ENCODE measurements around the gene PIAS1. TPM values are rescaled to one million over a fixed set of nuclear protein-coding genes. Genes with fewer than 3 reads are reported as not detected.

PIAS1 gene
- total RNA-seq, 1 donor from 2014 or later, result 18.8 TPM

DNA sequence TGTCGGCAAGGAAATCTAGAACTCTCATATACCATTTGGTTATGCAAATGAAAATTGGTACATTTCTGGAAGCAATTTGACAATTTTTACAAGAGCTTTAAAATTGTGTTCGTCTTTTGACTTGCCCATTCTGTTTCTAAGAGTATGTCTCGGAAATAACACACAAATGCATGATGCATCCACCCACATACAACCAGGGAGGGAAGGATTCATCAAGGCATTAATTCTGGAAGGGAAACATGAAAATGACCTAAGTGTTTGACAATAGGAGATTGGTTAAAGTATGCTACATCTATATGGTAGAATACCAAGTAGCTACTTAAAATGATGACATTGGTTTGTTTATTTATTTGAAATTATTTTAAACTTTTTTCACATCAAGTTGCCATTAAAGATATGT, 58.6 kb downstream of the PIAS1 start:
- FAIRE-seq, result no peak
- no peak for DNase-seq (ENCODE audit: low spot score in 2 of 2)

DNA sequence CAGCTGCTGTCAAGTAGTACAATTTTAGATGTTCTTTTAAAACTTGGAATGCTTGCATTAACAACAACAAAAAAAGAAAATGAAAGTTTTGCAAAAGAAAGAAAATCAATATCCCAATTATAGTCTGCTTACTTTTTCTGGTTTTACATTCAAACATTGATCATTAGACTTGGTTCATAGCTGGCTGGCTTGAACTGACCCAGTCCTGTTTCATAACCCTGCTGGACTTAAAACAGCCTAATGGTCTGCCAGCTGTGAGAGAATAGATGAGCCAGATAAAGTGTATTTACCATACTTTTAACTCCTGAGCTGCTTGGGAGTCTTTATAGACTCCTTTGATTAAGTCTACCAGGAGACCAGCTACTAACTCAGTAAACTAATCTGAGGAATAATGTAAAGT, 59.2 kb downstream of the PIAS1 start:
- DNase-seq (ENCODE audit: low spot score in 2 of 2), result no peak
- no peak for FAIRE-seq

DNA sequence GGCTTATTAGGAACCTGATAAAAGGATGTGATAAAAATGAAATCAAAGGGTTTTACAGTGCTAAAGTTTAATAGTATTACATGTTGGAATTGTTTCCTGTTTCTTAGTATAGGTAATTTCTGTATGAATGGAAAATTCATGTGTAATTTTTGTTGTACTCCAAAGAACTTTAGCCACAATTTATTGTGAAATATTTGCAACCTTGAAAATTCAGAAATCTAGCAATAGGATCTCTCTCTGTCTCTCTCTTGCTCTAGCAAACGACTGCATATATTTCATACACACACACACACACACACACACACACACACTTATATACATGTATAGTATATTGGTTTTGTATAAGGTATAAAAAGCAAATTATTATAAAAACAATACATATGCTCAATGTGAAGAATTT, 59.6 kb downstream of the PIAS1 start:
- DNase-seq (ENCODE audit: low spot score in 2 of 2) (no peak), FAIRE-seq (no peak)

DNA sequence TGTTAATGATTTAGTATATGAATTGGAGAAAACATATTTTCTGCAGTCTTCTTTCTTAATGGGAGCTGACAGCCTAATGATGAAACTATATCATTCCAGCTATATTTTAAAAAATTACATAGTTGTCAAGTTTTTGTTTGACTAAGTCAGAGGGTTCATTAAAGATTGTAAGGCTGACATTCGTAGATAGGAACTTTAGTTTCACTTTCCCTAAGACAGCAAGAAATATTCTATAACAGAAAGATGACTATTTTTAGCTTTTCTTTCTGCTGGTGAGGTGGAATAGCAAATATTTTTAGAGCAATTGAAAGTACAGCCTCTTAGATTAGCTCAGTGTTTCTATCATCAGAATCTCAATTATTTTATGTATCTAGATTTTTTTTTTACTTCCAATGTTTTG, 60.2 kb downstream of the PIAS1 start:
- FAIRE-seq, result peak; percentile 6
- DNase-seq (ENCODE audit: low spot score in 2 of 2), result peak in 1 of 2 donors; percentile 8

DNA sequence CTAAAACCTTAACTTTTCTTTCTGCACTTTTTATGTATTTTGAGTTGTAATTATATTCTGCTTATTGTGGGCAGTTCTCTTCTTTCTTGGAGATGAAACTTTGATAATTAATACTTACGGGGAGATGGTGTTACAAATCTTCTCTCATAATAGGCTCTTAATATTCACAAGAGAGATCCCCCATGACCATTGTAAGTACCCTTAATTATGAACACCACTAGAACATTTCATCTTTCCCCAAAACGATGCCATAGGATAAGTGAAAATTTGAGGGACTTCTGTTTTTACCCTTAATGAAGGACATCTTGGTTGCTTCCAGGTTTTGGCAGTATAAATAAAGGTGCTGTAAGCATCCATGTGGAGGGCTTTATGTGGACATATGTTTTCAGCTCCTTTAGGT, 60.7 kb downstream of the PIAS1 start:
- DNase-seq (ENCODE audit: low spot score in 2 of 2) (no peak), FAIRE-seq (no peak)

DNA sequence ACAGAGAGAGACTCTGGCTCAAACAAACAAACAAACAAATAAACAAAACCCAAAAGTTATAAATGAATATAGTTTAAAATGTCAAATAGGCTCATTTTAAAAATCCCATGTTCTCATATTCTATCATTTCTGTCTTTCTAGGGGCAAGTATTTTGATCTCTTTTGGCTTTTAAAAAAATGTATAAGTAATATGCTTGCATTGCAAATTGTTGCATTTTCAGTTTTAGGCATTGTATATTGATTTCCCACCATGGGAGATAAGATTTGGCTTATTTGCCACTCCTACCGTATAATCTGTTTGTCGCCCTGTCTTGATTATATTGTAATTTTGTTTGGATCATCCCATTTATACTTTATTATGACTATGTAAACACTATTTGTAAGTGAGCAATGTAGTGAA, 70.6 kb downstream of the PIAS1 start:
- no peak for FAIRE-seq
- DNase-seq (ENCODE audit: low spot score in 2 of 2), result no peak

DNA sequence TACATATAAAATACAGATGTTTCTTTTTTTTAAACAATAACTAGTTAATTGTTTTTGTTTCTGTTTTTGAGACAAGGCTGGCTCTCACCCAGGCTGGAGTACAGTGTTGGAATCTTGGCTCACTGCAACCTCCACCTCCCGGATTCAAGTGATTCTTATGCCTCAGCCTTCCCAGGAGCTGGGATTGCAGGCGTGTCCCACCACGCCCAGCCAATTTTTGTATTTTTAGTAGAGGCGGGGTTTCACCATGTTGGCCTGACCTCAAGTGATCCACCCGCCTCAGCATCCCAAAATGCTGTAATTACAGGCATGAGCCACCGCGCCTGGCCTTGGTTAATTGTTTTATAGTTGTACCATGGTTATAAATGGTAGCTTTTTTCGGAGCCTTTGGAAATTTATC, 72.3 kb downstream of the PIAS1 start:
- DNase-seq (ENCODE audit: low spot score in 2 of 2) (no peak), FAIRE-seq (no peak)

DNA sequence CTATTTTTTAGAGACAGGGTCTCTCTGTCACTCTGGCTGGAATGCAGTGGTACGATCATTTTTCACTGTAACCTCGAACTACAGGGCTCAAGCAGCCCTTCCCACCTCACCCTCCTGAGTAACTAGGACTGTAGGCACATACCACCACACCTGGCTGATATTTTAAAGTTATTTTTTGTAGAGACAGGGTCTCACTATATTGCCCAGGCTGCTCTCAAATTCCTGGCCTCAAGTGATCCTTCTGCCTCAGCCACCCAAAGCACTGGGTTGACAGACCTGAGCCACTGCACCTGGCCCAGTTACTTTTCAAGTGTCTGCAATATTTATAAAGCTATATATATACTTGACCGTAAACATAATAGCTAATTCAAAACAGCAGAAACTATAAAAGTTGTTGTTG, 75.0 kb downstream of the PIAS1 start:
- no peak for DNase-seq (ENCODE audit: low spot score in 2 of 2)
- FAIRE-seq, result no peak

DNA sequence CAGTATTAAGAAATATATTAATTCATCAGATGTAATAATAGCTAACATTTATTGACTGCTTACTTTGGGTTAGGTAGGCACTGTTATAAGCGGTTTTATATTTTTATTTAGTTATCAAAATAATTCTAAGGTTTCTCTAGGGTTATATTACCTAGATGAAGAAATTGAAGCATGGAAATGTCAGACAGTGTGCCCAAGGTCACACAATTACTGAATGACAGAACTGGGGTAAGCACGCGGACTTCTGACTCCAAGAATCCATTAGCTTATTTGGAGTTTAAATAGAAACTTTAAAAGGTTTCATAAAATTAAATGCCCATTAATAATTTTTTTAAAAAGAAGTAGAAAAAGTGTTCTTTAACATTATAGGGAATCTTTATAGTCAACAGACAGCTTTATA, 76.7 kb downstream of the PIAS1 start:
- FAIRE-seq (no peak), DNase-seq (ENCODE audit: low spot score in 2 of 2) (no peak)

DNA sequence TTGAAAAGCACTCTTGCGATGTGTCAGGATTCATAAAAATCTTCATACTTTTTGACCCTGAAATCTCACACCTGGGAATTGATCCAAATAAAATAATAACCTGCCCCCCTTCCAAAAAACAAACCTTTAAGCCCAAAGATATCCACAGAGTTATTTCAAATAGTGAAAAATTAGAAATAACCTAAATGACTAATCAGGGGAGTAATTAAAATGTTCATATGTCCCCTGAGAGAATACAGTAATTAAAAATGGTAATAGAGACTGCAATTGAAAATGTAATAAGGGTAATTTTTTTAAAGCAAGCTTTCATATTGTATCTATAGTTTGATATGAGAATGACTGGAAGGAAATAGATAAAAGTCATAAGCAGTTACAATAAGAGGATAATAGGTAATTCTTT, 83.0 kb downstream of the PIAS1 start:
- FAIRE-seq, result no peak
- no peak for DNase-seq (ENCODE audit: low spot score in 2 of 2)

DNA sequence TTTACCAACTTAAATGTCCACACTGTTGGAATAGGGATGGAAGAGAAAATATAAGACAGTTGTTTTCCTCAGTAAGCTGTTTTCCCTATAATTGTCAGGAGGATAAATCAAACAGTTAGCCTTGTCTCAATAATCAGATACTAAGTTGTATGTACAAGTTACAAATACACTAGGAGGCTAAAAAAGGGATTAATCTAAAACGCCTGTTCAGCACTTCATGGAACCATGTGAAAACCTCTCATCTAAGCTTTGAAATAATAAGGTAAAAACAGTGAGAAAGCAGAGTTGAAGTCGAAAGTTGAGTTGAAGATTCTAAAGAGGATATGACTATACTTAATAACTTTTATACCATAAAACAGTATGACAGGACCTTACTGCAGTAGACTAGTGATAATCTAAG, 89.0 kb downstream of the PIAS1 start:
- no peak for FAIRE-seq
- no peak for DNase-seq (ENCODE audit: low spot score in 2 of 2)

DNA sequence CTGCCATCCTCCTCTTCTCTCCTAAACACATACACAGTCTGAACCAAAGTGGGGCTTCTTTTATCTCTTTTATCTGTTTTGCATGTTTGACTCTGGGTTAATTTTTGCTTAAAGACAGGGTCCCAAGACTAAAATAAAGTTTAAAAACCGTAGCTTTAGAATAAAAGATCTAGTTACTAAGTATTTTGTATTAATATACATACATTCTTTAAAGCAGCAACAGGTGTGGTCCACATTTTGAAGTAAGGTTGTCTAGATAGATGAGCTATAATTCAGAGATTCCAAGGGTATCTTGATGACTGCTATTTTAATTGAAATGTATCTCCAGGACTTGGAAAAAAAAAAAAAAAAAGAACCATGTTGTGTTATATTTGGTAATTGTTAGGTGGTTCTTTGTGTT, 89.7 kb downstream of the PIAS1 start:
- no peak for DNase-seq (ENCODE audit: low spot score in 2 of 2)
- no peak for FAIRE-seq

DNA sequence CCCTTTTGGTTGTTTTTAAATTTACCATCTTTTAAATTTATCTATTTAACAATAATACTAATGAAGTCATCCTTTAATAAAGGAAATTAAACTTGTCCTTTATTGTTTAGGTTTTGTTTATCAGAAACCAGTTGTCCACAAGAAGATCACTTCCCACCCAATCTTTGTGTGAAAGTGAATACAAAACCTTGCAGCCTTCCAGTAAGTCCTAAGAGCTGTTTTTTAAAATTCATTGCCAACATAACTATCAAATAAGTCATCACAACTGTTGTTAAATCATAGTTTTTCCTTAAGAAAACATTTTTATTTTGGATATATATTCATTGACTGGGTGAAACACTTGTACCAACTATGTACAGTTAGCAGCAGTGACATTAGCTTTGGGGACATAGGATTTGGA, 91.6 kb downstream of the PIAS1 start:
- no peak for FAIRE-seq
- no peak for DNase-seq (ENCODE audit: low spot score in 2 of 2)

DNA sequence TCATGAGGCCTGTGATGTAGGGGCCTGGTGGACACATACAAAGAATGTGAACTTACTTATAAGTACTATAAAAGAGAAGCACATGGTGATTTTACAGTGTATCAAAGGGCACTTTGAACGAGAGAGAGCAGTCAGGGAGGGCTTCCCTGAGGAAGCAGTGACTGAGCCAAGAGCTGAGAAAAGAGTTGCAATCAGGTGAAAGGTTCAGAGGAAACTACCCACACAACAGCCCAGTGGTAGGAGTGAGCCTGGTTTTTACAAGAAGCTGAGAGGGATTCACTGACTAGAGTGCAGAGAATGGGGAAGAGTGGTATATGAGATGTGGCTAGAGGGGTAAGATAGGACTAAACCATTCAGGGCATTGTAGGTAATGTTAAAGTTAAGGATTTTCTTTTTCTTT, 93.9 kb downstream of the PIAS1 start:
- FAIRE-seq (no peak), DNase-seq (ENCODE audit: low spot score in 2 of 2) (no peak)

DNA sequence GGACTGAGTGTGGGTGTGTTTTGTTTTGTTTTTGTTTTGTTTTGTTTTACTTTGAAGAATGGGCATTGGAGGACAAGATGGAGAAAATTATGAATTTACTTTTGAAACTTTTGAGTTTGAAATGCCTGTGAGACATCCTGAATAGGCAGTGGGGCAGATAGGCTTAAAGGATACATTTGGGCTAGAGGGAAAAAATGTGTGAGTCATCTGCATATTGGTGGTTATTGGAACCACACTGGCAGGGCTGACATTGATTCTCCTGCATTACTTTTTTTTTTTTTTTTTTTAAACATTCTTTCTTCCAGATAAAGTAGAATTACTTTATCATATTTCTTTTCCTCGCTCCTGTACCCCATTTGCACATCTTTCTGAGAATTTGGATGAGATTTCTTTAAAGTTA, 94.9 kb downstream of the PIAS1 start:
- DNase-seq (ENCODE audit: low spot score in 2 of 2) (no peak), FAIRE-seq (no peak)

DNA sequence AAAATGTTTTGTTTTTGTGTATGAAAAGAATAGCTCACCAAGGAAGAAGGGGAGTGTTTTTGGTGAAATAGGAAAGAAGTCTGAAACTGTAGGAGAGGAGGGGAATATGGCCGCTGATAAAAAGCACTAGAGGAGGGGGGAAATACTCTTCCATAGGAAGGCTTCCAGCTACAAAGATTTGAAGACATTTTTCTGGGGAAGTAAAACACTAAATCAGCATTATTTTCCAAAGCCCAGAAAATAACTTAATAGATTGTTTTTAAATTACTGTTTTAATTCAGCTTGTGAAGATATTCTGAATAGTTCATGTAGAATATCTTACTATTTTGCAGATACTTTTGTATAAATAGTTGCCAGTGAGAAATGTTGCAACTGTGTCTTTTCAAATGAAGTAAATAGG, 96.1 kb downstream of the PIAS1 start:
- no peak for FAIRE-seq
- no peak for DNase-seq (ENCODE audit: low spot score in 2 of 2)

DNA sequence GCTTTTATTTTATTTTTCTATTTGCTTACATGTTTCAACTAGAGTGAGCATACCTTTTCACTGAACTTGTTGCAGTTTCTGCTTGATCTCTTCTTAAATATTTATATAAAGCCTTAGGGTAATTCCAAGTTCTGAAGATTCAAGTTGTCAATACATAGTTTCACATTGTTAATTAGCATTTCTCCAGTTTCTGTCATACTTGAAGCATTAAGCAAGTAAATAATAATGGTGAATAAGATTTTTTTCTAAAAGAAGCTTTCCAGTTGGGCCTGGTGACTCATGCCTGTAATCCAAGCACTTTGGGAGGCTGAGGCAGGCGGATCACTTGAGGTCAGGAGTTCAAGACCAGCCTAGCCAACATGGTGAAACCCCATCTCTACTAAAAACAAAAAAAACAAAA, 97.2 kb downstream of the PIAS1 start:
- DNase-seq (ENCODE audit: low spot score in 2 of 2), result no peak
- no peak for FAIRE-seq

DNA sequence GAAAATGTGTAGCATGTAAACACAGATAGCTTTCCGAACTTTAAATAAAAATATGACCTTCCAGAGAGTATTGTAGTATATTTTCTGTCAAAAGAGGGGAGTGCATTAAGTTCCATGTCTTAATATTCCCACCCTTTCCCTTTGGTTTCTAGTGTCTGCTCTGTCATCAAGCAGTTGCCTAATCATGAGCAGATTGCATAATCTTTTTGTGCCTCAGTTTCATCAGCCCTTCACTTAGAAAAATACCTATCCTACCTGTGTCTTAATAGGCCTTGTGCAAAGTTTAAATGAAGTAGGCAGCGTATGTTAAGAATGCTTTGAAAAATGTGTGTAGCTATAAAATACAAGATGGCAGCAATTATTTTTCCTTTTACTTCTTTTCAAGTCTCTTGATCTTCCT, 98.2 kb downstream of the PIAS1 start:
- FAIRE-seq, result no peak
- no peak for DNase-seq (ENCODE audit: low spot score in 2 of 2)

DNA sequence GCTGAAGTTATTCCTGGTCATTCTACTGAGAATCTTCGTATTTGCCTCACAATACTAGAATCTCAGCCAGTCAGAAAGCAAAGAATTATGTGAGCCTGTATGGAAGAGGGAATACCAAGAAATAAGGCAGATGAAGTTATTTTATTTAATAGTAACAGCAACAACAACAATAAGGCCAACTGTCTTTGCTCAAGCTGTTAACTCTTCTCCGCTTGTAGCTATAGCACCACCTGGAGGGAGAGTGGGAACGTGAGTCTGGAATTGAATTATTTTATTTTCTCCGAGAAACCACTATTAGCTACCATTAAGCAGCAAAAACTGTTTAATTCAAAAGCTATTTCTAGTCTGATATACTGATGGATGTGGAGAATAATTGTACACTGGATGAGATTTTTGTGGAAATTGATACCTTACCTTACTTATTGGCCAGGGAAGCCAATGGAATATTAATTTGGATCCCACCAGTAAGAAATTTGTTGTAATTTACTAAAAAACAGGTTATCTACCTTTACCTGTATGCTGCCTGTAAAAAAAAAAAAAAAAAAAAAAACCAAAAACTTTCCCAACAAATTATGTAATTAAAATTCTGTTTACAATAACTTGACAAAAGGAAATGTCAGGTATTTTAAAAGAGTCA, 100.9 kb downstream of the PIAS1 start:
- FAIRE-seq (peak; percentile 64), DNase-seq (ENCODE audit: low spot score in 2 of 2) (peak in 1 of 2 donors; percentile 10)

DNA sequence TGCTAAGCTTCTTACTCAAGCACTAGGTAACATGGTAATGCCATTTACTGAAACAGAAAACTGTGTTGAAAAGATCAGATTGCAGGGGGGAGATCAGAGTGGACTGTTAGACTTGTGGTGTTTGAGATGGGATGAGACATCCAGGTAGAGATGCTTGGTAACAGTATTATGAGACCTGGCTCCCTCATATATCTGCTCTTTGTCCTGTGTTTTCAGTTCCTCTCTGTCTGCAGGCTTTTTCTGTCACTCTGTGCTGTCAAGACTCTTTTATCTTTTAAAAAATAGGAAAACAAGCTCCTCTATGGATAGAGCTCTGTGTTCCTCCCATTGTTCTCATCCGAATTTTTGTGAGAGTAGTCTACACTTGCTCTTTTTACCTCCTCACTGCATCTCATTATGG, 103.0 kb downstream of the PIAS1 start:
- DNase-seq (ENCODE audit: low spot score in 2 of 2) (no peak), FAIRE-seq (no peak)

DNA sequence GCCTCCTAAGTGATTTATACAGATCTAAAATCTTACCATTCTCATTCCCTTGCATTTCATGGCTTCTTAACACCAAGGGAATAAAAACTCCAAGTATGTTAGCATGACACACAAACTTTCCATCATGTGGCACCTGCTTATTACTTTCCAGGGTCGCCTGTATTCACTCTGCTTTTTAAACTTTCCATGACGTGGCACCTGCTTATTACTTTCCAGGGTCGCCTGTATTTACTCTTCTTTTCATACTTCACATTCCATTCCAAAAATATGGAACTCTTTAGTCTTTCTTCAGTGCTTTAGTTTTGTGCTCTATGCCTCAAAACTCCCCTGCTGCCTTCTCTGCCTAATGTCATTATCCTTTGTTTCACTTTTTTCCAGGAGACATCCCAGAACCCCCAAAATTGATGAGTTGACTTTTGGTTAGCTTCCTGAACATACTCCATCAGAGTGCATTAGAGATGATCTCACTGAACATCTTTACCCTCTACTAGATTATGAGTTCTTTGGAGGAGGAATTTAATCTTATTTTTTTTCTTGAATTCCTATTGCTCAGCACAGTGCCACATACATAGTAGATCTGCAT, 104.0 kb downstream of the PIAS1 start:
- DNase-seq (ENCODE audit: low spot score in 2 of 2) (no peak), FAIRE-seq (no peak)

DNA sequence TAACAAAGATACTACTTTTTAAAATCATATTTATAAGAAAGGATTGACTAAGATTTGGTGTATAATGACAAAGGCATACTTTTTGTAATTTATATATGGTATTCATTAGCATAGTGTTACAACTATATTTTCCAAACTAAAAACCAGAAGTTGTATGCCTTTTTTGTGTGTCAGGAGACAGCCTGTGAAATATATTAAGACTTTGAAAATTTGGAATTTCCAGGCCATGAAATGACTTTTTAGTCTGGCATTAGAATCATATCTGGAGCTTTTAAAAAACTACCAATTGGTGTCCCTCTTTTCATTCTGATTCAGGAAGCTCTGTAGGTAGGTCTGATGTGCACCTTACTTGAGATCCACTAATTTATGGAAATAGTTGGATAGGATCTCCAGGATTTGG, 109.1 kb downstream of the PIAS1 start:
- FAIRE-seq (no peak), DNase-seq (ENCODE audit: low spot score in 2 of 2) (no peak)

DNA sequence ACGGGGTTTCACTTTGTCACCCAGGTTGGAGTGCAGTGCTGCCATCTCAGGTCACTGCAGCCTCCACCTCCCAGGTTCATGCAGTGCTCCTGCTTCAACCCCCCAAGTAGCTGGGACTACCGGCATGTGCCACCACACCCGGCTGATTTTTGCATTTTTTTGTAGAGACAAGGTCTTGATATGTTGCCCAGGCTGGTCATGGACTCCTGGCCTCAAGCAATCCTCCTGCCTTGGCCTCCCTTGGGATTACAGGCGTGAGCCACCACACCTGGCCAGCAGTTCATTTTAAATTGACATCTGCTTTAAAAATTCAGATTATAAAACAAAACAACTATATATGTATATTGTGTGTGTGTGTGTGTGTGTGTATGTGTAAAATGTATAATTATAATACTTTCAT, 112.7 kb downstream of the PIAS1 start:
- no peak for DNase-seq (ENCODE audit: low spot score in 2 of 2)
- no peak for FAIRE-seq
